Activated CD4-positive, CD25-positive, alpha-beta regulatory T cell treated with anti-CD3 and anti-CD28 coated beads, Interleukin-2, amount 50 U/mL, for 24 hours (primary cell): ENCODE data around the gene KCNH3.

Source experiments
- ATAC-seq, 2 donors: fragments of 150-1000 bp; cut with Tn5 transposase; one replicate each; pipeline ENCODE4 v1.10.0; 2021; ENCODE audit warnings: mild to moderate bottlenecking in 1 of 2, moderate library complexity in 1 of 2

The KCNH3 gene

DNA sequence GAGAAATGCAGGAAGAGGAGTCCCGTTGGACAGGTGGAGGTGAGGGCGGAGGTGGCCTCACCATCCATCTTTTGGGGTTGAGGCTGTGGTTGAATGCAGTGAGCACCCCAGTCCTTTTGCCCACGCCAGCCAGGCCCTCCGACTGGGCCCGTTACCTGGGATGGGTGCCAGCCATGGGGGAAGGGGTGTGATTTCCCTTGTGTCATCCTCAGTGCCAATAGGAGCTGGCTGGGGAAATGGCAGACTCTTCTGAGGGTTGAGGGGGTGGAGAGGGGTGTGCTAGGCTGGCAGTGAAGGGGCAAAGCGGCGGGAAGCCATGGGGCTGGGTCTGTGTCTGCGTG, 9.6 kb downstream of the KCNH3 start:
- ATAC-seq, result no peak

DNA sequence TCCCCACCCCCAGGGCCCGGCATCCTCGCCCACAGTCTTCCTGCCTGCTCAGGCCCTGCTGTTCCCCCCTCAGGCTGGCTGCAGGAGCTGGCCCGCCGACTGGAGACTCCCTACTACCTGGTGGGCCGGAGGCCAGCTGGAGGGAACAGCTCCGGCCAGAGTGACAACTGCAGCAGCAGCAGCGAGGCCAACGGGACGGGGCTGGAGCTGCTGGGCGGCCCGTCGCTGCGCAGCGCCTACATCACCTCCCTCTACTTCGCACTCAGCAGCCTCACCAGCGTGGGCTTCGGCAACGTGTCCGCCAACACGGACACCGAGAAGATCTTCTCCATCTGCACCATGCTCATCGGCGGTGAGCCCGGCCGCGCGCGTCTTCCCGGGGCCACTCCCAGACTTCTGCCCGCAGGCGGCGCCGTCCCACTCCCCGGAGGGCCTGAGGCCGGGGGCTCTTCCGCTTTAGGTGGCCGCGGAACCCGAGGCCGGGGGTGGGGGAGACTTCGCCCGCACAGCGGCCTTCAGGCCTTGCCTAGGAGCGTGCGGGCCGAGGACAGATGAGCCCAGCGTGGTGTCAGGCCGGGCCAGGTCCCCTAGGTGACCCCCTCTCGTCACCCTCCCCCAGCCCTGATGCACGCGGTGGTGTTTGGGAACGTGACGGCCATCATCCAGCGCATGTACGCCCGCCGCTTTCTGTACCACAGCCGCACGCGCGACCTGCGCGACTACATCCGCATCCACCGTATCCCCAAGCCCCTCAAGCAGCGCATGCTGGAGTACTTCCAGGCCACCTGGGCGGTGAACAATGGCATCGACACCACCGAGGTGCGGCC, 10.2 kb downstream of the KCNH3 start:
- peak; percentile 32 to 36 for ATAC-seq

DNA sequence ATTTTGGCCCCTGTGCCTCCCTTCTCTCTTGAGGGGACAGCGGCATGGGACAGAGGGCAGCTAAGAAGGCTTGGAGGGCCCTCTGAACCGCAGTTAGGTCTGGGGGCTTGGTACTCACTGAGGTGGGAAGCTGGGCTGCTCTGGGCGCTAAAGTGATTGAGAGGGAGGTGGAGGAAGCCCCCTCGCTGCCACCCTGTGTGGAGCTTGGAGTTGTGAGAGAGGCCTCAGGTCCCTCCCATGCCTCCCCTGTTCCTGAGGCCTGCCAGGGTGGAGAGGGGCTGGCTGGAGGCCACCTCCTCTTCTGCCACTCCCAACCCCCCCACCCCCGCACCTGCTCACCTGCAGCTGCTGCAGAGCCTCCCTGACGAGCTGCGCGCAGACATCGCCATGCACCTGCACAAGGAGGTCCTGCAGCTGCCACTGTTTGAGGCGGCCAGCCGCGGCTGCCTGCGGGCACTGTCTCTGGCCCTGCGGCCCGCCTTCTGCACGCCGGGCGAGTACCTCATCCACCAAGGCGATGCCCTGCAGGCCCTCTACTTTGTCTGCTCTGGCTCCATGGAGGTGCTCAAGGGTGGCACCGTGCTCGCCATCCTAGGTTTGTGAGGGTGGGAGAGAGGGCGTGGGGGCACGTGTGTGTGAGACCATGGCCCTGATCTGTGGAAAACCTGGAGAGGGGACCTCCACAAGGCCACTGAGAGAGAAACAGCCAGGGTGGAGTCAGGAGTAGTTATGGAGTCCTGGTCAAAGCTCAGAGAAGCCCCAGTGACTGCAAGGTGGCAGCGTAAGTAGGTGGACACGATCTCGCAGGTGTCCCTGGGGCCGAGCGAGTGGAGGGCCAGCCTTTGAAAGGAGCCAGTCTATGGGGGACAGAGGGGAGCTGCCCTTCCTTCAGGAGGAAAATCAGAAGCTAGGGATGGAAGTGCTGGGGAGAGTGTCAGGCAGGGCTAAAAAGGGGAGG, 11.2 kb downstream of the KCNH3 start:
- no peak for ATAC-seq

DNA sequence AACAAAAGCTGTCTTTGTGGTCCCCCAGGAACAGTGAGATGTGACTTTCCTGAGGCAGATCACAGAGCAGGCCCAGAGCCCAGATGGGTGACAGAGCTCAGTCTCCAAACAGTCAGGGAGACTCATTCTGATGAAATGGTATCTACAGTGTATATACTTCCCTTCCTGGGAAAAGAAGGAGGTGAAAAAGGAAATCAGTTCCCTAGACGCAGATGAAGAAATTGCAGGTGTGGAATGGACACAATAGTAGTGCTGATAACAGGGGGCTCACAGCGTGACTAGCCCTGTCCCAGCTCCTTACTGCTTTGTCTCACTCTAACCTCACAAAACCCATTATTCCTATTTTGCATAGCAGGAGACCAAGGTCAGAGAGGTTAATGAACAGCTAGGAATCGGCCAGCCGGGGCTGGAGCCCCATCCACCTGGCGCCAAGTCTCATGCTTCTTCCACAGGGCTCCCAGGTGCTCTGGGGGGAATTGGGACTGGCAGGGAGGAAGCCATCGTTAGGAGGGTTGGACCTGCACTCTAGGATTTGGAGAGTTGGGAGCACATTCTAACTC, 11.9 kb downstream of the KCNH3 start:
- no peak for ATAC-seq

DNA sequence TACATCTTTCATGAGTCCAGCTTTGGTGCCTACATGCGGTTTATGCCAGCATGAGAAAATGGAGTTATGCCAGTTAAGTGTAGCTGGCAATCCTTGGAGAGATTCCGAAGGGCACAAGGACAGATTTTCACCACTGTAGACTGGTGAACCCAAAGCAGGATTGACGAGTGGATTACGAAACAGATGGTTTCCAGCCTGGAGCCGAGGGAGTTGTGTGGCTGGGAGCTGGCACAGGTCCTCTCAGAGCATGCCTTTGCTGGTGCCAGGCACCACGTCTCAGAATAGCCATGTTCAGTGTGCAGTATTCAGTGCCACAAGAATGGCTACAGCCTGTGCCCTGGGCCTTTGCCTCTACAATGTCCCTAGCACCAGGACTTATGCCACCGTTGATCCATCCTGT, 13.2 kb downstream of the KCNH3 start:
- ATAC-seq, result no peak

DNA sequence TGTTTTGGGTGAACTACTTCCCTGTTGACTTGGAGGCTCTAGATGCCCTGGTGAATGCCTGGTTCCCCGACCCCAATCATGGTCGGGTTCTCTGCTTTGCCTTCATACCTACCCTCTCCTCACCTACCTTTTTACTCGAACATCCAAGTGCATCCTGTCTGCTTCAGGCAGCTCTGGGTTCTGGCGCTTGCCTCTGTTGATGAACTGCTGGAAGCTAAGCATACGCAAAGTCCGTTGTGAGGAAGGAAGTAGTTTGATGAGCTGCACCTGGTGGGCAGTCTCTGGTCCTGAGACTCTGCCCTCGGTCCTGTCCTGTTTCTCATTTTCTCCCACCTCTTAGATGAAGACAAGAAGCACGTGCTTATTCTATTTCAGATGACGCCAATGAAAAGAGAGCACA, 13.6 kb downstream of the KCNH3 start:
- ATAC-seq, result no peak

DNA sequence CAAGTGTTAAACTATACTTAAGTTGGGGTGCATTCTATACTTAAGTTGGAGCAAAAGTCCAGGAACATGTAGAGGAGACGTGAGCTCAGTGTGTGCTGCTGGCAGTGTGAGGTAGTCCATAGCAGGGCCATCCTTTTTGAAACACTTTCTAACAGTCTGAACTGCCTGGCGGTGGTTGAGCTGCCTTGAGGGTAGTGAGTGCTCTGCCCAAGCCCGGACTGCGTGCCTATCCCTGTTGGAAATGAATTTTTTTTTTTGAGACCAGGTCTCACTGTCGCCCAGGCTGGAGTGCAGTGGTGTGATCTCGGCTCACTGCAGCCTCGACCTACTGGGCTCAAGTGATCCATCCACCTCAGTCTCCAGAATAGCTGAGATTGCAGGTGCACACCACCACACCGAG, 14.1 kb downstream of the KCNH3 start:
- no peak for ATAC-seq

DNA sequence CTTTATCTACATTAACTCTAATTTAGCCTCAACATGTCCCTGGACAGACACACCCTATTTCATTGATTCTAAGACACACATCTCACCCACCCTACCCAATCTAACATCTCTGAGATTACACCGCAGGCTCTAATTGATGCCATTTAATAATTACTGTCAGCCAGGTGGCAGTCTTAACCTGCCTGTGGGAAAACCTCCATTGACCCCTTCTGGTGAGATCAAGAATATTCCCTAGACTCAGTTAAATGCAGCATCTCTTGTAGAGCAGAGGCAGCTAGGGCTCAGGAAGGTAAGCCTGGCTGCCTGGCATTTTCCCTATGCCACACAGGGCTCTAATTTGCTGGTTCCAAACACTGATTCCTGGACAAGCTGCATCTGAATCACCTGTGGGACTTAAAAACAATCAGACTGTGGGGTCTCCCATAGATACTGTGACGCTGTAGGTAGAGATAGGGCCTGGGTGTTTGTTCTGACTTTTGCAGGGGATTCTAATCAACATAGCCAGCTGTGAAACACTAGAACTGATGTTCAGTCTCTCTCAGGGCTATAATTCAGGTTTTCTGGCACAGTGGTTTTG, 14.8 kb downstream of the KCNH3 start:
- peak; percentile 37 to 44 for ATAC-seq

DNA sequence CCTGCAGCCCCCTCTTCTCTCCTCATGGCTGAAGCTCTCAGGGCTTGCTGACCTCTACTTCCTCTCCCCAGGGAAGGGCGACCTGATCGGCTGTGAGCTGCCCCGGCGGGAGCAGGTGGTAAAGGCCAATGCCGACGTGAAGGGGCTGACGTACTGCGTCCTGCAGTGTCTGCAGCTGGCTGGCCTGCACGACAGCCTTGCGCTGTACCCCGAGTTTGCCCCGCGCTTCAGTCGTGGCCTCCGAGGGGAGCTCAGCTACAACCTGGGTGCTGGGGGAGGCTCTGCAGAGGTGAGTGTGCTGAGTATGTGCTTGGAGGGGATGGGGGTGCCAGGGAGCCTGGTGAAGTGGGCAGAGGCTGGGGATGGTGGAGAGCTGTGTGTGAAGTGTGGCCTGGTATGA, 15.4 kb downstream of the KCNH3 start:
- no peak for ATAC-seq

DNA sequence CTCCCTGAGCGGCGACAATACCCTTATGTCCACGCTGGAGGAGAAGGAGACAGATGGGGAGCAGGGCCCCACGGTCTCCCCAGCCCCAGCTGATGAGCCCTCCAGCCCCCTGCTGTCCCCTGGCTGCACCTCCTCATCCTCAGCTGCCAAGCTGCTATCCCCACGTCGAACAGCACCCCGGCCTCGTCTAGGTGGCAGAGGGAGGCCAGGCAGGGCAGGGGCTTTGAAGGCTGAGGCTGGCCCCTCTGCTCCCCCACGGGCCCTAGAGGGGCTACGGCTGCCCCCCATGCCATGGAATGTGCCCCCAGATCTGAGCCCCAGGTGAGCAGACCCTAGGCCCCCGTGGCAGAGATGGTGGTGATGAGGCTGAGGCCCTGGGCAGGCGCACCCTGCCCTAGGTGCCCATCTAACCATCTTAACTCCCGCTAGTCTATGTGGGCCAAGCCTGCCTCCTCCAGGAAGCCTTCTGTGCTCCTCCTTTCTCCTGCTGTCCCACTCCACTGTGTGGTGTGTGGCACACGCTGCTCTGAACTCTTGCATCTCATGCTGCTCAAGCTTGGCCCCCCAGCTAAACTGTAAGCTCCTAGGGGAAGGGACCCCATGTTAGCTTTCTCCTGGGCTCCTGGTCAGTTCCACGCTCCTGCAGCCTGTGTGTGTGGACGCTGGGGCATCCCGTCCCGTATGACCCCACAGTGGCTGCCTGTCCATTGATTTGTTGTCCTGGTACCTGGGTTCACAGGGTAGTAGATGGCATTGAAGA, 17.0 kb downstream of the KCNH3 start:
- no peak for ATAC-seq

DNA sequence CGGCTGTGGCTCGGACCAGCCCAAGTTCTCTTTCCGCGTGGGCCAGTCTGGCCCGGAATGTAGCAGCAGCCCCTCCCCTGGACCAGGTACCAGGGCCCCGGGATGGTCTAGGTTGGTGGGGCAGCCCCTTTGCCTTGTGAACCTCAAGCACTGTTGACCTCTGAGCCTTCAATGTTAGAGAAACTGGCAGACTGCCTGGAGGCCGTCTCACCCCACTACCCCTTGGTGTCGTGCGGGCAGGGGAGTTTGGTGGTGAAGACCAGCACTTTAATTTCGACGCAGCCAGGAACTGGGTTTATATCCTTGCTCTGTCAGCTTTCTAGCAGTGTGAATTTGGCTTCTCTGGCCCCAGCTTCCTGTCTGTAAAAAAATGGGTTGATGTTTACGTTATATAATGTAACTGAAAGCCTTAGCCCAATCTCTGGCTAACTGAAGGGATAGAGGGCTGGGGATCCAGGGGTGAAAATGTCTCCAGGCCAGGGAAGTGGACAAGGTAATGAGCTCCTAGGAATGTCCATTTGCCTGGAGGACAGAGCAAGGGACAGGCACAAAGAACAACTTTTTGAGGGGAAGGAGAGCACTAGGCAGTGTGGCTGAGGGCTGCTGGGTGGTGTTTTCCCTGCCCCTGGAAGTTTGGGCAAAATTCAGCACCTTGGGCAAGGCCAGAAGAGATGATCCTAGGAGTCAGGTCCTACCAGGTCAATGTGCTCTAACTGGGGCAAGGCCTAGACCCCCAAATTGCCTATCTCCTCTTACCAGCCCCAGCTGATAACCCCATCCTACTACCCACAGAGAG, 17.8 kb downstream of the KCNH3 start:
- no peak for ATAC-seq

DNA sequence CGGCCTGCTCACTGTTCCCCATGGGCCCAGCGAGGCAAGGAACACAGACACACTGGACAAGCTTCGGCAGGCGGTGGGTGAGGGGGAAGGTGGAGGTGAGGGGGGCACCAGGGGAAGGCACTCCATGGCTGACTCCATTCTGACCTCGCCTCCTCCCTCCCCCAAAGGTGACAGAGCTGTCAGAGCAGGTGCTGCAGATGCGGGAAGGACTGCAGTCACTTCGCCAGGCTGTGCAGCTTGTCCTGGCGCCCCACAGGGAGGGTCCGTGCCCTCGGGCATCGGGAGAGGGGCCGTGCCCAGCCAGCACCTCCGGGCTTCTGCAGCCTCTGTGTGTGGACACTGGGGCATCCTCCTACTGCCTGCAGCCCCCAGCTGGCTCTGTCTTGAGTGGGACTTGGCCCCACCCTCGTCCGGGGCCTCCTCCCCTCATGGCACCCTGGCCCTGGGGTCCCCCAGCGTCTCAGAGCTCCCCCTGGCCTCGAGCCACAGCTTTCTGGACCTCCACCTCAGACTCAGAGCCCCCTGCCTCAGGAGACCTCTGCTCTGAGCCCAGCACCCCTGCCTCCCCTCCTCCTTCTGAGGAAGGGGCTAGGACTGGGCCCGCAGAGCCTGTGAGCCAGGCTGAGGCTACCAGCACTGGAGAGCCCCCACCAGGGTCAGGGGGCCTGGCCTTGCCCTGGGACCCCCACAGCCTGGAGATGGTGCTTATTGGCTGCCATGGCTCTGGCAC, 18.5 kb downstream of the KCNH3 start:
- no peak for ATAC-seq

DNA sequence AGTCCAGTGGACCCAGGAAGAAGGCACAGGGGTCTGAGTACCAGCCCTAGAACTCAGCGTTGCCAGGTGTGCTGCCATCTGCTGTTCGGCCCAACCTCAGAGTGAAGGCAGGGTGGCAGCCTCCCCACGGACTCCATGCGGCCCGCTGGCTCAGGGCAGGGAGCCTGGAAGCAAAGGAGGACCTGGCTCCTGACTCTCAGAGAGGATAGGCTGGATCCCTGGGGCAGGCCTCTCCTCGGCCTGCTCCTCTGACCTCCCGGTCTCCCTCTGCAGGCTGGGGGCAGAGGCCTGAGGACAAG, 19.0 kb downstream of the KCNH3 start:
- ATAC-seq, result no peak

DNA sequence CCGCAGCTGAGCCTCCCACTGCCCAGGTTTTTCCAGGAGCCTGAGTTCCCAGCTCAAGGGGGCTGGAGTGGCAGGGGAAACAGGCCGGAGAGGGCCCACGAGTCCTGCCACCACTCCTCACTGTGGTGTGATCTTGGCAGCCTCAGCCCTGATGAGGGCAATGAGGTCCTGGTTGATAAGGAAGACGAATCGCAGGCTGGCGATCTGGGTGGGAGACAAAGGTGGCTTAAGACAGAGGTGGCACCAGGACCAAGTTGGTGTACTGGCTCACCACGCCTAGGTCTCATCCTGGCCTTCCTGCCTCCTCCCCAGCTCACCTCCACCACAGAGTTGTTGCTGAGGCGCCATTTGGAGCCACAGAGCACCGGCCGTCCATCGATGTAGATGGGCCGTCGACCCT, 19.7 kb downstream of the KCNH3 start:
- no peak for ATAC-seq

DNA sequence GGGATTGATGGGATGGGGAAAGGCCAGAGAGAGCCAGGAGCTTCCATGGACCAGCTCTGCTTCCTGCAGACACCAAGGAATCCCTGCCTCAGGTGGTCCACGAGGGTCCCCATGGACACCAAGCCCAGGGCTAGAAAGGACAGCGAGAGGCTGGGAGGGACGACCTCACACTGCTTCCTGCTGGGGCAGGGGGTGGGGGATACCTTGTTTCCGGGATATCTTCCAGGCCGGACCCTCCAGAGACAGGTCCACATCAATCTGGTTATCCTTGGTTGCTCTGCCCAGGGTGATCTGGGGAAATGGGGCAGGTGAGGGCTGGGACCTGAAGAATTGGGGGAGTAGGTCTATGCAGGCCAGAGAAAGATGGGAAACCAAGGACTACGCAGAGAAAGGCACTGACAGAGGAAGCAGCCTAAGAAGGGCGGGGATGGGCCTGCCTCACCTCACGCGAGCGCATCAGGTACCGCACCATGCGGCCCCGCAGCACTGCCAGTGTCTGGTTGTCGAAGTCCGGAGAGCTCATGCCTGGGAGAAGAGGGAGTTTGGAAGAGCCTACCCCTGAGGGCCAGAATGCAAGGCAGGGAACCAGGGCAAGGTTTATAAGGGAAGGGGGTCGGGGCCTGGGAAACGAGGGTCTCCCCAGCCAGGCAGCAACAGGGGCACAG, 20.3 kb downstream of the KCNH3 start:
- ATAC-seq, result no peak

DNA sequence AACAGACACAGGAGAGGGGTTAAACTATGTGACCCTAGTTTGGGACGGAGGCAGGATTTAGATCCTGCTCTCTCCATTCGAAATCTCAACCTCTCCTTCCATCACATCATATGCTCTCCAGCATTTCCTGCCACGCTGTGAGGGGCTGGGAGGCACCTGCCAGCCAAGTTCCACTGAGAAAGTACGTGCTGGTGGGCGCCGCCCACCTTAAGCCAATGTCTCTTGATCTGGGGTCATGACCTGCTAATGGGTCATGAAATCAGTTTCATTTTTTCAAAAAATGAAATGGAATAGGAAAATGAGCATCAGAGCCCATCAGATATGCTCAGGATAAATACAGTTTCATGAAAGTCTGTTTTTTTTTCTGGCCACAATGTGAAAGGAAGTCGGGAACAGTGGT, 21.9 kb downstream of the KCNH3 start:
- ATAC-seq, result no peak

DNA sequence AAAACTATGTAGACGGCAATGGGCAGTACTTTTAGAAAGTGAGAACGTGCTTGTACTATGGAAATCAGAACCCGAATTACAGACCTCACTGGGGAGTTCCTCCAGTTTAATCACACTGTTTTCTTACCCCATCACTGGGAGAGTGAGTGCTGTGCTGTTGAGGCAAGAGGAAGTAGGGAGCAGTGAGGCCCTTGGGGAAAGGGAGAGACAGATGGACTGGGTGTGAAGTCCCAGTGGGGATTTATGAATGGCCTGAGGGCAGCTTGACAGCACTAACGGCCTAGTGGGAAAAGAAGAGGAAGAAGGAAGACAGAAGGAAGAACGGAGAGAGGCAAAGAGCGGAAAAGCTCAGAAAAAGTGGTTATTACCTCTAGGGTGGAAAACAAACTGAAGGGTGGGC, 23.4 kb downstream of the KCNH3 start:
- no peak for ATAC-seq

DNA sequence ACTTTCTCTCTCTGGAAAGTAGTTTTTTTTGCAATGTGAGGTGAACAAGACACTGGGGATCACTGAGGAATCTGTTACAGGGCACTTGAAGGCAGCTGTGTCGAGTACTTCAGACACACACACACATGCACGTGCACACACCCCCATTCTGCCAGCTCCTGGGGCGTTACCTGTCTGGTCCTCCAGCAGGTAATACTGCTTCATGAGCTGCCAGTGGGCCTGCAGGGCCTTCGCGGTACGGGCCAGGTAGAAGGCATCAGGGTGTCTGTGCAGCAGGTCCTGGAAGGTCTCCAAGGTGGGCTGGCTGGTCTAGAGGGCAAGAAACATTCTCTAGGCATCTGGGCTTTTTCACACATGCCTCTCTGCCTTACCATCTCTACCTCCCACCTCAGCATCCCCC, 24.0 kb downstream of the KCNH3 start:
- ATAC-seq, result no peak

DNA sequence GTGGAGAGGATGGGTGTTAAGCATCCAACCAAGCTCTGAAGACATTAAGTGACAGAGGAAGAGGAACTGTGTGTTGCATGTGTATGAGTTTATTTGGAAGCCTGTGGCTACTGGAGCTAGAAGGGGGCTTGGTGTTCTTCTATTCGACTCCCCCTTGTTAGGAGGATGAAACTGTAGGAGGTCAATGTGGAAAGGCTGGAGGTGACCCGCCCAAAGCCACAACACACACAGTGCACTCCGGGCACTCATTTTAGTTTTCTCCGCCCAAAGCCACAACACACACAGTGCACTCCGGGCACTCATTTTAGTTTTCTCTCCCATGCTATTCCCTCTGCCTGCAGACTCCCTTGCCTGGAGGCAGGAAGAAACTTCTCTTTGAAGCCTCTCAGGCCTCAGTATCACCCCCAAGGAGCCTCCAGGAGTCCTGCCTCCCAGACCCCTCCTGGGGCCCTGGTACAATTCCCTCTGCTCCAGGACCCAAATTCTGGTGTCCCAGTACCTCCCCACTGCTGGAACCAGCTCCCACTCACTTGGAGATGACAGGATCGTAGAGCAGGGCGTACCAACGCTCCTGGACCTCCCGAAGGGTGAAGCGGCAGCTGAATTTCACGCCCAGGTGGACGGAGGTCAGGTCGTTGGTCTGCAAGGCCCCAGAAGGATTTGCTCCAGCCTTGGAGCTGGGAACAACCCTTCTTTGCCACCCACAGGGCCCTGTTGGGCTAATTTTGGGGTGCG, 25.3 kb downstream of the KCNH3 start:
- ATAC-seq, result no peak
